ENCODE results near the gene YEATS2.
"Not testable (repeated sequence)": the region's sequence is repeated elsewhere in the genome, so short reads cannot be mapped to it uniquely, and the experiment has no call there.

The YEATS2 gene

DNA sequence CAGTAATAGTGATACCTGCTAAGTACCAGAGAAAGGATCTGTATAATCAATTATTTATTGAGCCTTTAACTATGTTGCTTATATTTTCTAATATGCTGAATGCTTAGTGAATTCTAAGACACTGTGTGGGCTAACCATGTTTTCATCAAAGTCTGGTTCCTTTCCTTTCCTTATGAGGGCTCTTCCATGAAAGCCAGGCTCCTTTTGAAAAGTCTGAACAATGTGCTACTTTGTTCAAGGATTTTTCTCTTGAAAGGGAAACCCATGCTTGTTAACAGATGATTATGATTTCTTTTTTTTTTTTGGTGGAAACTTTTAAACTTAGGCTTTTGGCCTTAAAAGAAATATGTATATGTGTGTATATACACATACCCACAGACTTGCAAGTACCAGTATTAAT lies 17.0 kb downstream of the YEATS2 start:
- DNase-seq (no peak), ATAC-seq (no peak)

DNA sequence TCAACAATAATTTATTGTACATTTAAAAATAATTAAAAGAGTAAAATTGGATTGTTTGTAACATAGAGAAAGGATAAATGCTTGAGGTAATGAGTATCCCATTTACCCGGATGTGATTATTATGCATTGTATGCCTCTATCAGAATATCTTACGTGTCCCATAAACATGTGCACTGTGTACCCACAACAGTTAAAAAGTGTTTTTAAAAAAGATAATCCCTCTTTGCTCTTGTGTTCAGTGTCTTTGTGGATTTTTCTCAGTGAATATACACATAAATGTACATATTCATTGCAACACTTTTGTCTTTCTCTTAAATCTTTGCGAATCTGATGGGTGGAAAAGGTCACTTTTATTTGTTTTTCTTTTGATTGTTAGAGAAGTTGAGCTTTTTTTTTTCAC lies 20.4 kb downstream of the YEATS2 start:
- ATAC-seq (no peak), DNase-seq (no peak)

DNA sequence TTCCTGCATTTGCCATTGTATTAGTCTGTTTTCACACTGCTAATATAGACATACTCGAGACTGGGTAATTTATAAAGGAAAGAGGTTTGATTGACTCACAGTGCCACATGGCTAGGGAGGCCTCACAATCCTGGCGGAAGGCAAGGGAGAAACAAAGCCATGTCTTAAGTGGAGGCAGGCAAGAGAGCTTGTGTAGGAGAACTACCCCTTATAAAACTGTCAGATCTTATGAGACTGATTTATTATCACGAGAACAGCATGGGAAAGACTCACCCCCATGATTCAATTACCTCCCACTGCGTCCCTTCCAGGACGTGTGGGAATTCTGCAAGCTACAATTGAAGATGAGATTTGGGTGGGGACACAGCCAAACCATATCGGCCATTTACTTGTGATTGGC lies 27.8 kb downstream of the YEATS2 start:
- ATAC-seq, result no peak
- DNase-seq, result no peak

DNA sequence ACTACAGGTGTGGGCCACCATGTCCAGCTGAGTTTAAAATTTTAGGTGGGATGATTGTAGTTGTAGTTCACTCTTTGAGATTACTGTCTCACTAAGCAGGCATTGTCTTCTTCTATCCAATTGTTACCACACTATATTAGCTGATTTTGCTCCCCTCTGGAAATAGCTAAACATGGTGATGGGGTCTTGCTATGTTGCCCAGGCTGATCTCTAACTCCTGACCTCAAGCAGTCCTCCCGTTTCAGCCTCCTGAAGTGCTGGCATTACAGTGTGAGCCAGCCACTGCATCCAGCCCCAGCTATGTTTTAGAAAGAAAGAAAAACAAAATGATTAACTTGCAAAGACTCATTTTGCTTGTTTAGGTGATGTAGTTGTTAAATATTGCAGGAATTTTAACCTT lies 30.6 kb downstream of the YEATS2 start:
- DNase-seq, result no peak
- no peak for ATAC-seq

DNA sequence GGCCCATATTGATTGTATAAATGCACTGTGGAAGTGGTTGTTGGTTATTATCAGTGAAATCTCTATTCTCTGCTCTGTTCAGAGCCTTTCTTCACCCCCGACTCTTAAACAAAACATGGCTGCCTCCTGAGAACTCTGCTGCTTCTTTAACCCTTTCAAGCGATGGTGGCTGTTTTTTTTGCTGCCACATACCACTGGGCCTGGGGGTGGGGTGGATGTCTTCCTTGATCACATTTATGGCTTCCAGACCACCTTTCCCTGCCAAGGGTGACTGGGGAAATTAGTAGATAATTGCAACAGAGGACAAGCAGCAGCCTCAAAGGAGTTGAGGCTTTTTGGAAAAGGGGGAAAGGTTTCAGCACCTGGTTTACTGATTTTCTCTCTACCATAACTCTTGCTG lies 32.8 kb downstream of the YEATS2 start:
- DNase-seq, result no peak
- no peak for ATAC-seq

DNA sequence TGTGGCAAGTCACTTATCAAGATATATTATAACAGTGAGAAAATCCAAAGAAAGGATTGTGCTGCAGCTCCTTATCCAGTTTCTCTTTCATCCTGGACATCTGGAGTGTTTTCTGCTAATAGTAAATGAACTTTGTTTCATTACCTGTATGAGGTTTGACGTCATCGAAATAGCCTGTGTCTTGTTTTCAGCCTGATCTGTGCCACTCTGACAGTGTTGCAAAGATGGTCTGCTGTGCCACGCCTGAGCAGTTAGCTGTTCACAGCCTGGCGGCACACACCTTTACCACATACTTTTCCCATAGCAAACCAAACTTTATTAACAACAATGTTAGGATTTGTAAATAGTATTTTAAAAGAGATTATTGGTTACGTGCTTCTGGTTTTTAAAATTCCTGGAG lies 34.0 kb downstream of the YEATS2 start:
- ATAC-seq, result no peak
- no peak for DNase-seq

DNA sequence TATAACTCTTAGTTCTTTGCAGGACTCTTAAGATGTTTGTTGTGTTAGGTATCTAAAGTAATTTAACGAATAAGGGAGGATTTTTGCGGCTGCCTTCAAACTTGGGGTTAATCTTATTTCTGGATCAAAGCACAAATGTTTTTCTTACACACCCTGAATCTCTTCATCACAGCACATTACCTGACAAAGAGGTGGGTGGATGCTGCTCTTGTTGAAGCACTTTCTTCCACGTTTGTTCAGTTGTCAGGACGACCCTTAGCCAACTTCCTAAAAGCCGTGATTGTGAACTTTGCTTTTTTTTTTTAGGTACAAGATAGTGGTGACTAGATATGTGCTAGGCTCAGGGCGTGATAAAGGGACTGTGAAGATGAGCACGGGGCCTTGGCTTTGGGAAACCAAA lies 36.0 kb downstream of the YEATS2 start:
- DNase-seq (no peak), ATAC-seq (no peak)

DNA sequence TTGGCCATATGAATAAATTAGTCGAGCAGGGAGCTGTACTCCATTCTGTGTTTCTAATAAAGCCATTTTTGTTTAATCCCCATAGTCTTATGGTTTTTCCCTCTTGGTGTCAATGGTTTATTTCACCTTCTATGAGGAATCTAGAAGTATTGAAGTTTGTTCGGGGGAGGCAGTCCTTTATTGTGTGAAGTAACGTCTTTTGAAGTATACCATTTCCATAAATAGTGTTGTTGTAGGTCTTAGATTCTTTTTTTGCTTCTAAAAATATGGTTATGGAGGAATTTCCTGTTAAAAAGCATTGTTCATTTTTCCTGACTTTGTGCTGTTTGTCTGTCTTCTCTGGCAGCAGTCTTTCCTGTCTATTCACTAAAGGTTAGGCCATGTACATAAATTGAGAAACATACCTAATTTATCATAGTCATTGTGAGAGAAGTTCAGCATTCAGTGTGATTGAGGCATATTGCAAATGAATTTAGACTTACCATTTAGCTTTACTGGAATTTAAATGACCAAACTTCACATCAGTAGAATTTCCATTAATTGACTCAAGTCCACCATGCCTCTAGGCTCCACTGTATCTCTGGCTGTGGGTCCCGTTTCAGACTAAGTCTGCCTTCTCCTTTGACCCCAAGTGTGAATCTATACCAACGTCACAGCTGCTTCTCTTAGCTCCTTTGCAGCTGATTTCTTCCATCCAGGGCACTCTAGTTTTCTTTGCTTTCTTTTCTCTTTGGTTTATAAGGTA lies 37.3 kb downstream of the YEATS2 start:
- no peak for ATAC-seq

DNA sequence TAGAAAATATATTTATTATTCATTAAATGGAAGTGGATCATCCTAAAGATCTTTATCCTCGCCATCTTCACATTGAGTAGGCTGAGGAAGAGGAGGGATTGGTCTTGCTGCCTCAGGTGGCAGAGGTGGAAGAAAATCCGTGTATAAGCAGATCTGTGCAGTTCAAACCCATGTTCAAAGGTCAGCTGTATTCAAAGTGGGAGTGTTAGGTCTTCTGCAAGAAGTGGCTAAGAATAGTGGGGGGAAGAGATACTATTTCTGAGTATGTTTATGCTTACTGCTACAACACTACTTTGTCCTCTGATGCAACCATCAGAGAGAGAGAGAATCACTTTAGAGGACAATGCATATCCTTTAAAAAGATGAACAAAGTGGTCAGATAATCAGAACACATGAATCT lies 39.5 kb downstream of the YEATS2 start:
- no peak for DNase-seq
- ATAC-seq, result no peak

More for the DNA sequence above, 37.3 kb downstream of the YEATS2 start:
- DNase-seq, result no peak

DNA sequence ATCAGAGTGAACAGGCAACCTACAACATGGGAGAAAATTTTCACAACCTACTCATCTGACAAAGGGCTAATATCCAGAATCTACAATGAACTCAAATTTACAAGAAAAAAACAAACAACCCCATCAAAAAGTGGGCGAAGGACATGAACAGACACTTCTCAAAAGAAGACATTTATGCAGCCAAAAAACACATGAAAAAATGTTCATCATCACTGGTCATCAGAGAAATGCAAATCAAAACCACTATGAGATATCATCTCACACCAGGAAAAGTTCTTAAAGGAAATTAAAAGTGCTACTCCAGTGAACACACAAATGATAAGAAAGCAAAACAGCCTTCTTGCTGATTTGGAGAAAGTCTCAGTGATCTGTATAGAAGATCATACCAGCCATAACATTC lies 42.6 kb downstream of the YEATS2 start:
- not testable (repeated sequence) for ATAC-seq, DNase-seq

DNA sequence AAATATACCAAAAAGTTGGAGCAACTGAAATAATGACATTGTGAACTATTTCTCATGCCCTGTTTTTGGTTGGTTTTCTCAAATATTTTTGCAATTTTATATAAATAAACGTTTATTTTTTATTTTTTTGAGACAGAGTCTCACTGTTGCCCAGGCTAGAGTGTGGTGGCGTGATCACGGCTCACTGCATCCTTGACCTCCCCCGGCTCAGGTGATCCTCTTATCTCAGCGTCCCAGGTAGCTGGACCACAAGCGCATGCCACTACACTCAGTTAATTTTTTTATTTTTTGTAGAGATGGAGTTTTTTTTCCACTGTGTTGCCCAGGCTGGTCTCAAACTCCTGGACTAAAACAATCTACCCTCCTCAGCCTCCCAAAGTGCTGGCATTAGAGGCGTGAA lies 45.6 kb downstream of the YEATS2 start:
- DNase-seq (no peak), ATAC-seq (no peak)

DNA sequence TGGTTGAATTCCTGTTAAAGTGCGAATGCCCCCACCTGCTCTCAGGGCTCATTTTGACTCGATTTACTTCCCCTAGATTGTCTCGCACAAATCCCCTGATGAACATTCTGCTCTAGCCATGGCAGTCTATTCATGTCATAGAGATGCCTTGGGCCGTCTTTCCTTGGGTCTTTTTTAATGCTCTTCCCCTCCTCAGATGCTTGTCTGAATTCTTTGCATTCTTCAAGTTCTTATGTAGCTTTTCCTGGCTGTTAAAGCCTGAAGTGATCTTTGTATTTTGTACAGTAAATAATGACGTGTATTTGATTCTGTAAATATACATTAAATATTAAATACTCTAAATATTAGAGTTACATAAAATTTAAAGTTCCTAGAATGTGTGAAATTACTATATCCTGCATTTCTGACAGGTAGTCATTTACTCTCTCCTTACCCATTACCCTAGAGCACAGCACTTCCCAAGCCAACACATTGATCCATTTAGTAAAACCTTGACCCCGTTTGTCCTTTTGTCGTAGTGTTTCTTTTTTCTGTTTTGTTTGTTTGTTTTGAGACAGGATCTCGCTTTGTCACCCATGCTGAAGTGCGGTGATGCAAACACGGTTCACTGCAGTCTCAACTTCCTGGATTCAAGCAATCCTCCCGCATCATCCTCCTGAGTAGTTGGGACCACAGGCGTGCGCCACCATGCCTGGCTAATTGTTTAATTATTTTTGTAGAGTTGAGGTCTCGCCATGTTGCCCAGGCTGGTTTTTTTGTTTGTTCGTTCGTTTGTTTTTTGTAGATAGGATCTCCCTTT lies 47.9 kb downstream of the YEATS2 start:
- DNase-seq (no peak), ATAC-seq (no peak)

DNA sequence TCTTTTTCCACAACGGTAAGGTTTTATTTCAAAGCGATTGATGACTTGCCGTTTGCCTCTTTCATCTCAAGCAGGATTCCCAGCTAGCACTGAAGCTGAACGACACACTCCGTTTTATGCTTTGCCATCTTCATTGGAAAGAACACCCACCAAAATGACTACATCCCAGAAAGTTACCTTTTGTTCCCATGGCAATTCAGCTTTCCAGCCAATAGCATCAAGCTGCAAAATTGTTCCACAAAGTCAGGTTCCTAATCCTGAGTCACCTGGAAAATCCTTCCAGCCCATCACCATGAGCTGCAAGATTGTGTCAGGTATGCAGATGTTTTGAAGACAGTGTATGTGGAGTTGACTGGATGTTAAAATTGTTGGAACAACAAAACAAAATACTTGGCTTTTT lies 56.5 kb downstream of the YEATS2 start:
- no peak for ATAC-seq

DNA sequence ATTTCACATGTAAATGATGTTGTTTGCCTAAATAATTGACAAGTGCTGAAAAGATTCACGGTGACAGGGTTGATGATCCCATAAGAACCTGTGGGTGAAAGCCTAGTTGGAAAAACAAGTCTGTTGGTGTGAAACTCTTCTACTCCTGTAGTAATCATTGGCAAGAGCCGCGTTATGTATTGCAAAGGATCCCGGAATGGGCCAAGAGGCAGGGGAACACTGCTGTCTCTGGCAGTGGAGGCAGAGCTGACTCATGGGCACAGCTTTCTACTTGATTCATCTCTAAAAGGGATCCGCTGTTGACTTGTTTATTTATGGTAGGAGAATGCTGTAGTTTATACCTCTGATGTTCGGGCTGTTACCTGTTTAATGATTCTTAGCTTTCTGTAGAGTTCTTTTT lies 64.7 kb downstream of the YEATS2 start:
- DNase-seq (no peak), ATAC-seq (no peak)

More for the DNA sequence above, 56.5 kb downstream of the YEATS2 start:
- DNase-seq, result no peak

DNA sequence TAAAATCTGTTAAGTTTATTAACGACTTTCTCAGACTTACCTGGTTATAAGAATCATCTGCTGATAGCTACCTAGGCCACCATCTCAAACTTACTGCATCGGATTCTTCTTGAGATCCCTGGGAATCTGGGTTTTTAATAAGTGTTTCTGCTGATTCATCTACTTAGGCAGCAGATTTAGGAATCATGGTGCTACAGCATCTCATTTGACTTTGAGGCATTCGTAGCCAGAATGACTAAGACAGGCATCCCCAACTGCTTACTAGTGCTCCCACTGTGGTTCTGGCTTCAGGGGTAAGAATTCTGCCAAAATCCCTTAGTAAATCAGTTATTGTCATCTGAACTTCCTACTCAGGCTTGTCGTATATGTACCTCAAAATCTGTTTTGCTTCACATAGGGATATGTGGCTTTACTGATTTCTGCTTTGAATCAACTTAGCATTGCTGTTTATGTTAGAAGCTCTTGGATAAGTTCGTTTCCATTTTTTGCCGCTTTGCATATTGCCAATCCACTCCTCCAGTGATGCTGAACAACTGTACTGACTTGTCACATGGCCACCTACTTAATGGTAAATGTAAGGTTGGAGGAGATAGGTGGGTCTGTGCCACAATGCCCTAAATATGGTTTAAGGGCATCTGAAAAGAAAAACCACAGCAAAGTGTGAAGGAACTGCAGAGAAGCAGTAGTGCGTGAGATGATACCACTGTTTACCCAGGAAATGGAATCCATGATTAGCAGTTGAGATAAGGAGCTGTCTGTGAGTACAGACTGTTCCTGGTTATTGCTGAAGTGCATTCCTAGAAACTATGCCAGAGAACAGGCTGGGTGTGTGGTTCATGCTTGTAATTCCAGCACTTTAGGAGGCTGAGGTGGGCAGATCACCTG lies 67.5 kb downstream of the YEATS2 start:
- ATAC-seq (no peak), DNase-seq (no peak)

DNA sequence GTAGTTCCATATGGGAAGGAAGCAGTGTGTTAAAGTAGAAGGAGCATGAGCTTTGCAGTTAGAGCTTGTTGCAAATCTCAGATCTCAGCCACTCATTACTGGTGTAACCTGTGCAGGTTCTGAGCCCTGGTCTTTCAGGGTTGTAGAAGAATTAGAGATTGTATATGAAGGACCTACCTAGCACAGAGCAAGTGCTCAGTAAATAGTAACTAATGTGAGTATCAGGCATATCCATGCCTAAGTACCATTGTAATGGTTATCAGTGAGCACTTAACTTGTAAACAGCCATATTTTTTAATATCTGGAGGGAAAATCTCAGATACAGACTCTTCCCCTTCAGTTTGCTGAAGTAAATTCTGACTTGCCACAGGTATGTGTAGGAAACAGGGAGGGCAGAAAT lies 68.5 kb downstream of the YEATS2 start:
- DNase-seq (no peak), ATAC-seq (no peak)

DNA sequence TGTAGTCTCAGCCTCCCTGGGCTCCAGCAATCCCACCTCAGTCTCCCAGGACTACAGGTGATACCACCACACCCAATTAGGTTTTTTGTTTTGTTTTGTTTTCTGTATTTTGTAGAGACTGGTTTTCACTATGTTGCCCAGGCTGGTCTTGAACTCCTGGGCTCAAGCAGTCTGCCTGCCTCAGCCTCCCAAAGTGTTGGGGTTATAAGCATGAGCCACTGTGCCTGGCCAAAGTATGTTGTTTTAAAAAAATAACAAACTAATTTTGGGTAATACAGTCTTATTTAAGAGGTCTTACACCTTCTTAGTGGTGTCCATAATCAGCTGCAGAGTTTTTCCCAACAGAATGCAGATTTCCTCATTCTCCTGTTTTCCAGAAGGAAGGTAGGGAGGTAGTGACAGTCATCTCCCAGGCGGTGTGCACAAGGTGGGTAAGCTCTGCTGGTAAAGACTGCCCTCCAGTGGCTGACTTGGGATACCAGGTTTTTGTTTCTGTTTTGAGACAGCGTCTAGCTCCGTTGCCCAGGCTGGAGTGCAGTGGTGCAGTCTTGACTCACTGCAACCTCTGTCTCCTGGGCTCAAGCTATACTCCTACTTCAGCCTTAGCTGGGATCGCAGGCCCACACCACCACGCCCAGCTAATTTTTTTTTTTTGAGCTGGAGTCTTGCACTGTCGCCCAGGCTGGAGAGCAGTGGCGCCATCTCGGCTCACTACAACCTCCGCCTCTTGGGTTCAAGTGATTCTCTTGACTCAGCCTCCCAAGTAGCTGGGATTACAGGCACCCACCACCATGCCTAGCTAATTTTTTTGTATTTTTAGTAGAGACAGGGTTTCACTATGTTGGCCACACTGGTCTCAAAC lies 69.4 kb downstream of the YEATS2 start:
- peak; percentile 71 for DNase-seq
- ATAC-seq, result peak; percentile 84

DNA sequence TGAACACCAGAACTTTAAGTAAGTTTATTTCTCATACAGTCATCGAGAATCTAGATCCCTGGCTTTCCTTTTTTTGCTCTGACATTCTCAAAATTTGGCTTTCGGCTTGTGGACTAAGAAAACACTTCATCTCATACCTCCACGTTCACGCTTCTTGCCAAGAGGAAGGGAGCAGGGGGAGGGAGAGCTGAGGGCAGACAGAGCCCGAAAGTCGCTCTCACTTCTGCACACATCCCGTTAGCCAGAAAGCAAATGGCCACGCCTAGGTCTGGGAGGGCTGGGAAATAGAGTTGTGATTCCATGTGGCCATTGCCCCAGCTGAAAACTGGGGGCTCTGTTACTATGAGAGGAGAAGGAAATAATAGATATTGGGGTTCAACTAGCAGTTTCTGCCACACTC lies 70.5 kb downstream of the YEATS2 start:
- DNase-seq (no peak), ATAC-seq (no peak)

DNA sequence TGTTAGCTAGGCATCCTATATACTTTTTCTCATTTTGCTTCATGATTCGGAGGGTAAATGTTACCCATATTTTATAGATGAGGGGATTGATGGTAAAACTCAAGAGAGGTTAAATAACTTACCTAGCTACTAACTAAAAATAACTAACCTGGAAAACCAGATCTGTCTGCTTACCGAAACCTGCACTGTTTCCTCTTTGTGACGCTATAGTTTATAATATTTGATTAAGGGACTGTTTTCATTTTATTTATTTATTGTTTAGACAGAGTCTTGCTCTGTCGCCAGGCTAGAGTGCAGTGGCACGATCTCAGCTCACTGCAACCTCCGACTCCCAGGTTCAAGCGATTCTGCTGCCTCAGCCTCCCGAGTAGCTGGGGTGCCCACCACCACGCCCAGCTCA lies 71.9 kb downstream of the YEATS2 start:
- no peak for ATAC-seq
- no peak for DNase-seq

DNA sequence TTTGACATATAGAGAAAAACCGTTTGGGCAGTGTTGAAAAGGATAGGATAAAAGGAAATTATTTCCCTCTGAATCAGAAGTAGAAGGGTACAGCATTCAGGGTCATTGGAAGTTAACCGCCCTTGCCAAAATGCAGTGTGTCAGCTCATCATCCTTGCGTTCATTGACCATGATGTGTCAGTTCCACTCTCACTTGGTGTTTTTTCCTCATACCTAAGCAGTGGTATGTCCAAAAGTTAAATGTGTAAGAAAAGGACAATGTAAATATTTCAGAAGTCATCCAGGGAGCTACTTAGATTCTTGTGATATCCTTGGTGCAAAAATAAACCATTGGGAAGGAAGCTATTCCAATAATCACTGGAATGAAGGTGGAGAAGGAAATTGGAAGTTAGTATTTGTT lies 77.0 kb downstream of the YEATS2 start:
- DNase-seq, result no peak

DNA sequence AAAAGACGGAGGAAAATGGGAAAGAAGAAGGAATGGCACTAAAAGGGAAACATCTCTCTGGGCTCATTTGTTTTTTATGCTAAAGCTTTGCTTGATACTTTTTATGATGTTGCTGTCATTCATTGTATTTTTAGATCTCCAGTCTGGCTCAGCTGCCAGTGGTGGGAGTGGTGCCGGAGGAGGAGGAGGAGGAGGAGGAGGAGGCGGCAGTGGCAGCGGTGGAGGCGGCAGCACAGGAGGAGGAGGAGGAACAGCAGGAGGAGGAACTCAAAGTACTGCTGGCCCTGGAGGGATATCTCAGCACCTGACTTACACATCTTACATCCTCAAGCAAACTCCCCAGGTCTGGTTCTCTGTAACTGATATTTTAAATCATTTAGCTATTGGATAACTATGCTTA lies 78.2 kb downstream of the YEATS2 start:
- DNase-seq (no peak), ATAC-seq (no peak)

More for the DNA sequence above, 77.0 kb downstream of the YEATS2 start:
- no peak for ATAC-seq

DNA sequence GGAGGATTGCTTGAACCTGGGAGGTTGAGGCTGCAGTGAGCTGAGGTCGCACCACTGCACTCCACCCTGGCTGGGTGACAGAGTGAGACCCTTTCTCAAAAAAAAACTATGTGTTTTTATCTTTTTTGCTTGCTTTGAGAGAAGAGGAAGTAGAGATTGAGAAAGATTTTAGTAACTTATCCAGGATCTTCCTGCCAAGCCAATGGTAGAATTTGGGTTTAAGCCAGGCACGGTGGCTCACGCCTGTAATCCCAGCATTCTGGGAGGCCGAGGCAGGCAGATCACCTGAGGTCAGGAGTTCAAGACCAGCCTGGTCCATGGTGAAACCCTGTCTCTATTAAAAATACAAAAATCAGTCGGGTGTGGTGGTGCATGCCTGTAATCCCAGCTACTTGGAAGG lies 78.9 kb downstream of the YEATS2 start:
- ATAC-seq, DNase-seq: not testable (repeated sequence)

Data from stimulated activated naive CD8-positive, alpha-beta T cell treated with anti-CD3 and anti-CD28 coated beads, Interleukin-15, Interleukin-2, amounts not matched to agents 100 U/mL and 50 U/mL, for 24 hours (primary cell).